ENCODE measurements around the gene PIP5KL1. TPM values are rescaled to one million over a fixed set of nuclear protein-coding genes. Genes with fewer than 3 reads are reported as not detected.

PIP5KL1 gene
- total and polyA plus RNA-seq, 9 donors = 0.10 to 4.0 (median 1.9) TPM

- peaks cover 16% of the 10 kb centered on the region for H3K4me1 ChIP-seq (ENCODE audit: insufficient read depth)
- intact Hi-C loops (cut with DNase I) = no loop called here
These were observed 50.4 kb downstream of the PIP5KL1 start for GRCh38 chr9:127880143-127880542.

GRCh38 chr9:127878652-127879390 is 51.8 kb downstream of the PIP5KL1 start:
- Histone ChIP-seq H3K27me3 (no peaks in the 10 kb centered on the region), H3K27ac (no peak overlapping the region), H3K9me3 (no peaks in the 10 kb centered on the region), H3K36me3 (no peaks in the 10 kb centered on the region), H3K4me3 (no peak overlapping the region), H3K4me1 (ENCODE audit: insufficient read depth) (peaks cover 25% of the 10 kb centered on the region)
- TF ChIP-seq, protein P1, sequence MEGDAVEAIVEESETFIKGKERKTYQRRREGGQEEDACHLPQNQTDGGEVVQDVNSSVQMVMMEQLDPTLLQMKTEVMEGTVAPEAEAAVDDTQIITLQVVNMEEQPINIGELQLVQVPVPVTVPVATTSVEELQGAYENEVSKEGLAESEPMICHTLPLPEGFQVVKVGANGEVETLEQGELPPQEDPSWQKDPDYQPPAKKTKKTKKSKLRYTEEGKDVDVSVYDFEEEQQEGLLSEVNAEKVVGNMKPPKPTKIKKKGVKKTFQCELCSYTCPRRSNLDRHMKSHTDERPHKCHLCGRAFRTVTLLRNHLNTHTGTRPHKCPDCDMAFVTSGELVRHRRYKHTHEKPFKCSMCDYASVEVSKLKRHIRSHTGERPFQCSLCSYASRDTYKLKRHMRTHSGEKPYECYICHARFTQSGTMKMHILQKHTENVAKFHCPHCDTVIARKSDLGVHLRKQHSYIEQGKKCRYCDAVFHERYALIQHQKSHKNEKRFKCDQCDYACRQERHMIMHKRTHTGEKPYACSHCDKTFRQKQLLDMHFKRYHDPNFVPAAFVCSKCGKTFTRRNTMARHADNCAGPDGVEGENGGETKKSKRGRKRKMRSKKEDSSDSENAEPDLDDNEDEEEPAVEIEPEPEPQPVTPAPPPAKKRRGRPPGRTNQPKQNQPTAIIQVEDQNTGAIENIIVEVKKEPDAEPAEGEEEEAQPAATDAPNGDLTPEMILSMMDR (IDR thresholded peaks at IDR 0.05) = no peak
- TF ChIP-seq EP300 (IDR thresholded peaks at IDR 0.05) = no peak
- TF ChIP-seq POLR2A (IDR thresholded peaks at IDR 0.05) = no peak
- DNase-seq = peak in 1 of 5 donors; percentile 37
- intact Hi-C loops (cut with DNase I) = no loop called here
- 47 to 52% (median 50%) methylated on average over 8 of the region's 8 CpGs for WGBS, 3 donors

More at GRCh38 chr9:127880143-127880542, 50.4 kb downstream of the PIP5KL1 start:
- TF ChIP-seq POLR2A (IDR thresholded peaks at IDR 0.05) (no peak), EP300 (IDR thresholded peaks at IDR 0.05) (no peak)
- TF ChIP-seq, protein P1 (IDR thresholded peaks at IDR 0.05) = no peak
- 76 to 80% (median 77%) methylated on average over 8 of the region's 8 CpGs for WGBS, 3 donors
- Histone ChIP-seq H3K27me3 (no peaks in the 10 kb centered on the region), H3K27ac (no peak overlapping the region), H3K4me3 (no peak overlapping the region), H3K36me3 (no peaks in the 10 kb centered on the region), H3K9me3 (no peaks in the 10 kb centered on the region)
- no peak for DNase-seq

DNA sequence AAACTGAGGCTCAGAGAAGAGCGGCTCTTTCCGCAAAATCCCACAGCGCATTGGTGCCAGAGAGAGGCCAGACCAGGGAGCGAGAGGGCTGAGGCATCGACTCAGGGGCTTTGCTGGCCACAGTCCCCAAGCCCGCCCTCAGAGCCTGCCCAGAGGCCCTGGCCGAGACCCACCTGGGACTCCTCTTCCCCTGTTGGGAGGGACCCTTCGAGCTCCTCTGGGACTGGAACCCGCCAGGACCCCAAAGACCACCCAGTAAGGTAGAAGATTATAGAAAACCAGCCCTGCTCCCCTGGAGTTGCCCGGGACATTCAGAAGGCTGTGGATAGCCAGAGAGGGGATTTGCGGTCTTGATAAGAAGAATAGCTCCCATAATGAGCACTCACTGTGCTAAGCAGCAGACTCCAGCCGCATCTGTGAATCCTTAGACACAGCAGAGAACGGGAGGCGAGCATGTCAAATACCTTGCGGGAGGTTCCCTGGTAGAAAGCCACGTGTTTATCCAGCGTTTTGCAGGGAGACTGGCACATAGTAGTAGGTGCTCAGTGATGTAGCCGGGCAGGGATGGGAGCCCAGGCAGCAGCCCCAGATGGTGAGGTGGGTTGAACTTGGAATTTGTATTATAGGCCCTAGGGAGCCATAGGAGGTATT is 52.5 kb downstream of the PIP5KL1 start:
- Histone ChIP-seq H3K4me1 (ENCODE audit: insufficient read depth) (peaks cover 26% of the 10 kb centered on the region), H3K9me3 (no peaks in the 10 kb centered on the region), H3K36me3 (no peaks in the 10 kb centered on the region), H3K4me3 (peak overlapping the region; percentile 46), H3K27me3 (no peaks in the 10 kb centered on the region), H3K27ac (peak overlapping the region; percentile 39 to 55)
- peak; percentile 18 to 57 (median 39) for DNase-seq
- TF ChIP-seq EP300 (IDR thresholded peaks at IDR 0.05) = no peak
- no peak for TF ChIP-seq POLR2A (IDR thresholded peaks at IDR 0.05)
- TF ChIP-seq, protein P1 (IDR thresholded peaks at IDR 0.05) = no peak
- 6 to 23% (median 11%) methylated on average over 15 to 18 of the region's 18 CpGs for WGBS, 3 donors
- intact Hi-C loops (cut with DNase I) = no loop called here

GRCh38 chr9:127877566-127877998 is 53.0 kb downstream of the PIP5KL1 start, which contains the start of gene AK1:
TSS of gene AK1 (minus strand) at chr9:127877675. CDS start at chr9:127874617, 3,058 bp downstream.
- 0 to 6% (median 3%) methylated on average over 24 to 44 of the region's 44 CpGs for WGBS, 3 donors
- no peaks in the 10 kb centered on the region for H3K9me3 ChIP-seq
- intact Hi-C loops (cut with DNase I) = no loop called here
- H3K27me3 ChIP-seq = no peaks in the 10 kb centered on the region
- DNase-seq = peak; percentile 84 to 88 (median 87)
- peak within 1 kb of the TSS; percentile 39 to 55 for H3K27ac ChIP-seq
- H3K4me1 ChIP-seq (ENCODE audit: insufficient read depth) = peaks cover 26% of the 10 kb centered on the region
- no peaks in the 10 kb centered on the region for H3K36me3 ChIP-seq
- TF ChIP-seq, protein P1 (IDR thresholded peaks at IDR 0.05) = no peak
- TF ChIP-seq POLR2A (IDR thresholded peaks at IDR 0.05) = peak; percentile 28
- H3K4me3 ChIP-seq = peak within 1 kb of the TSS; percentile 46

All from ovary (tissue), 9 donors.